Heart right ventricle (tissue), 16 donors: ENCODE results near the gene VPS9D1. TPM values are rescaled to one million over a fixed set of nuclear protein-coding genes. Genes with fewer than 3 reads are reported as not detected.

Source experiments
- ATAC-seq, 8 donors: fragments of 200-7000 bp; cut with Tn5 transposase; one replicate each; pipeline ENCODE4 v1.9.1; 2020; ENCODE audit warnings: mild to moderate bottlenecking in 8 of 8, moderate library complexity in 8 of 8, moderate number of reproducible peaks in 1 of 8
- DNase-seq, 2 donors: peaks; one replicate each; pipeline ENCODE4 v3.0.0-alpha.2; 2020
- H3K27ac ChIP-seq, 10 donors: fragments of 200-600 bp; sonication (generic) in 2 of 10; one replicate each; pipeline versions ENCODE4 v1.5.0 to v1.8.0; 2020 to 2022; ENCODE audit warnings: mild to moderate bottlenecking in 3 of 10
- H3K27me3 ChIP-seq, 7 donors: fragments of 200-600 bp; one replicate each; pipeline ENCODE4 v1.8.0; 2021 to 2022; ENCODE audit warnings: mild to moderate bottlenecking in 2 of 7
- H3K36me3 ChIP-seq, 9 donors: fragments of 200-600 bp; sonication (generic) in 1 of 9; one replicate each; pipeline versions ENCODE4 v1.5.0 to v1.8.0; 2020 to 2022; ENCODE audit warnings: mild to moderate bottlenecking in 2 of 9
- H3K4me1 ChIP-seq, 9 donors: fragments of 200-600 bp; sonication (generic) in 1 of 9; one replicate each; pipeline versions ENCODE4 v1.5.0 to v1.8.0; 2020 to 2022; ENCODE audit warnings: mild to moderate bottlenecking in 4 of 9
- H3K4me3 ChIP-seq, 10 donors: fragments of 200-600 bp; sonication (generic) in 2 of 10; one replicate each; pipeline versions ENCODE4 v1.5.0 to v1.8.0; 2020 to 2022; ENCODE audit warnings: mild to moderate bottlenecking in 7 of 10, moderate library complexity in 2 of 10
- H3K9me3 ChIP-seq, 11 donors: fragments of 200-600 bp in 10 of 11; sonication (generic) in 2 of 11; one replicate each; pipeline versions ENCODE4 v1.5.0 to v1.8.0; 2013 to 2022; ENCODE audit warnings: mild to moderate bottlenecking in 2 of 11, control low read depth in 1 of 11, moderate library complexity in 1 of 11
- CTCF ChIP-seq, 9 donors: fragments of 200-600 bp; sonication (generic) in 2 of 9; IDR thresholded peaks; one replicate each; pipeline versions ENCODE4 v1.5.0 to v1.8.0; 2021 to 2022; ENCODE audit warnings: antibody characterized with exemption in 9 of 9, mild to moderate bottlenecking in 5 of 9, moderate library complexity in 1 of 9
- WGBS, 2 donors: extraction: QIAGEN DNeasy Blood & Tissue Kit; methylation state at CpG; one replicate each; pipeline ENCODE4 v1.1.7; 2013; ENCODE audit warnings: inconsistent platforms in 1 of 2; 5-methylcytosine and 5-hydroxymethylcytosine counted together
- intact Hi-C, 10 donors: fragments of 100-400 bp; cut with DNase I; formaldehyde crosslinking; loops; one replicate each; pipeline versions ENCODE4 v1.11.1 to v1.14.2; 2022
- polyA plus RNA-seq, 2 donors: library from polyadenylated mRNA; stranded (reverse); fragments of 200-250 nt; gene quantifications; one replicate each; pipeline ENCODE4 v1.2.3, GENCODE V29; 2013
- total RNA-seq, 10 donors: library from RNA; stranded (reverse); fragmentation: NEBNext Ultra II Directional in 3 of 10; extraction: Animal tissue kit (Norgen Biotek cat#: 25700) in 3 of 10; gene quantifications; one replicate each; pipeline versions ENCODE4 v1.2.1 to v1.2.4, GENCODE V29; 2021 to 2023
- donor health status: Arrhythmogenic right ventricular cardiomyopathy.
- donor health status: ischemic (EF 13 %, LVEDD 7.1; RV severe dilation, severe dysfunction).
- donor health status: healthy with polysubstance abuse.
- donor health status: DM: no; HTN: yes; CAD: no.
- donor health status: DM: no; HTN: no; CAD: no.
- donor health status: ischemic (EF 25% LVEDD 6.9; RV normal size, moderate dysfunction).
- donor health status: ischemic (EF 25% LVEDD 5.7; RV mildly dilated, moderate dysfunction).
- donor health status: healthy.
- donor health status: DM: yes; HTN: yes; CAD: no.
- donor health status: Ischemic cardiomyopathy.
- donor health status: ischemic (EF 35%, LVEDD 5.7; RV mildly dilated, moderate dysfunction).
- donor health status: nonischemic (EF 11% LVEDD 7.7; RV severe dilation, severe dysfunction).
- donor health status: DM: yes; HTN: yes; CAD: no.
- donor health status: PGD.
- donor health status: ischemic (EF 29% LVEDD 5.4; RV normal size, mild dysfunction).
- donor health status: nonischemic (EF 23%, LVEDD 6.1; RV moderate dilation, normal function).

Gene VPS9D1
- total and polyA plus RNA-seq, 12 donors = 7.0 to 41.0 (median 11.8) TPM

DNA sequence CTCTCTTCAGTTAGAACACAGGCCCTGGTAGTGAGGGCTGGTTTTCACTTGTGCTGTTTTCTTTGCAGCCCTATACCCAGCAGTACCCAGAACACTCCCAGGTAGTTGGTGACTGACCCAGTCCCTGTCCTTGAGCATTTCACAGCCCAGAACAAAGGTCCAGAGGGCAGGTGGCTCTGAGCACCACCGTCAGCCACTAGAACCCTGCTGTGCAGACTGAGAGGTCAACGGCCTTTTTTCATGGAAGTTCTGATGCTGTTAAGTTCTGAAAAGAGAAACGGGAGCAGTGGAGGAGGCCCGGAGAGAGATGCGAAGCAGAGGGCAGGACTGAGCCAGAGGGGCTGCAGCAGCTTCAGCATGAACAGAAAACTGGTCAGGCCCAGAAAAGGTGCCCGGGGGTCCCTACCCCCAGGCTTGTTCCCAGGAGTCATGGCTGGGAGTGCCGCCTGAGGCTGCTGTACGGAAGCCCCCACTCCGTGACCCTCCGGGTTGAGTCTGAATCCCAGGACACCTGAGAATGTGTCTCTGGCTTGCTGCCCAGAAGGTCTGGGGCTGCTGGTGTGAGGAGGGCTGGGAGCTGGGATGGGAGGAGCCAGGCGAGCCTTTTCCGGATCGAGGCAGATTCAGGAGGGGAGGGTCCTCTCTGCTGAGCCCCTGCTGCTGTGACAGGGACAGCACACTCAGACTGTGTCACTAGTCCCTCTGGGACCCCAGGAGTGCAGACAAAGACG is 9.3 kb upstream of the VPS9D1 start:
- Histone ChIP-seq H3K9me3 (no peaks in the 10 kb centered on the region), H3K27me3 (no peaks in the 10 kb centered on the region), H3K4me1 (peaks cover 0 to 7% (median 0%) of the 10 kb centered on the region in 9 donors), H3K4me3 (no peak overlapping the region), H3K27ac (no peak overlapping the region), H3K36me3 (peaks cover 12 to 96% (median 57%) of the 10 kb centered on the region in 9 donors)
- intact Hi-C loops = no loop called here
- WGBS, 2 donors = 45 to 64% methylated on average over 14 of the region's 14 CpGs
- ATAC-seq (peak in 2 of 8 donors; percentile 24 to 36), DNase-seq (no peak)
- TF ChIP-seq CTCF (IDR thresholded peaks at IDR 0.05) = no peak

- ATAC-seq (no peak), DNase-seq (no peak)
- Histone ChIP-seq H3K27ac (no peak overlapping the region), H3K36me3 (peaks cover 12 to 96% (median 50%) of the 10 kb centered on the region in 9 donors), H3K9me3 (no peaks in the 10 kb centered on the region), H3K4me1 (peaks cover 0 to 14% (median 7%) of the 10 kb centered on the region in 9 donors), H3K4me3 (no peak overlapping the region), H3K27me3 (no peaks in the 10 kb centered on the region)
- 93% methylated on average over 18 of the region's 18 CpGs for WGBS, 2 donors
- intact Hi-C loops = no loop called here
- TF ChIP-seq CTCF (IDR thresholded peaks at IDR 0.05) = no peak
Measured at GRCh38 chr16:89729293-89729692, 8.6 kb upstream of the VPS9D1 start.

DNA sequence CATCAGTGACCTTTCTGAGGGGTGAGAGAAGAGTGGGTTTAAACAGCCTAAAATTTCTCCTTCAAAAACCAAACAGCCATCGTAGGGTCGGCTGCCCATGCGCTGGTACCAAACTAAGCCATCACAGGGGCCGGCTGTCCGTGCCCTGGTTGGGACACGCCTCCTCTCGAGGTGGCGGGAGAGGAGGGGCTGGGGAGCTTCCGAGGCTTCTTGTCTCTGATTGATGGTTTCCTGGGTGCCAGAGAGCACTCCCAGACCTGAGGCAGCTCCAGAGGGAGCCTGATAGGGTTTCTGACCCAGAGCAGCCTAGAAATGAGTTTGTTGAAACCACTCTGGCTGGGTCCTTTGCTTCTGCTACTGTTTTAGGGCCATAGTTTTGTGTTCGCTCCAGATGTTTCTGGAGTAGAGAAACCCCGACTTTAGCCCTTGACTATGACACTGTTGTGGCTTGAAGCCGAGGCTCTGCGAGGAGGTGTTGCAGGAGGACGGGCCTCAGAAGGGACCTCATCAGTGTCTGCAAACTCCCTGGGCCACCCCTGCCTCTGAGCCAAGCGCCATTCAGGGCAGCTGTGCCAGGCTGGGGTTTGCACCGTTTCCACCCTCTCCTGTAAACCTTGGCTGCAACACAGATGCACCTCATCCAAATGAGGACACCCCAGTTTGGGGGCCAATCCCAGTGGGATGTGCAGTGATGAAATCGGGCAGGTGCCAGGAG is 6.9 kb upstream of the VPS9D1 start:
- no peak for TF ChIP-seq CTCF (IDR thresholded peaks at IDR 0.05)
- no peaks in the 10 kb centered on the region for H3K27me3 ChIP-seq
- ATAC-seq (no peak), DNase-seq (no peak)
- no peaks in the 10 kb centered on the region for H3K9me3 ChIP-seq
- H3K36me3 ChIP-seq = peaks cover 8 to 98% (median 48%) of the 10 kb centered on the region in 9 donors
- H3K27ac ChIP-seq = no peak overlapping the region
- 81 to 85% methylated on average over 17 of the region's 17 CpGs for WGBS, 2 donors
- intact Hi-C loops = no loop called here
- peaks cover 16 to 31% (median 24%) of the 10 kb centered on the region in 9 donors for H3K4me1 ChIP-seq
- no peak overlapping the region for H3K4me3 ChIP-seq
